GM21717 (cell line): ENCODE measurements around the gene FOXRED1.

ENCODE experiments used
- ATAC-seq: cut with Tn5 transposase; IDR thresholded peaks from one replicate; pipeline ENCODE4 v1.9.1; 2021; ENCODE audit warnings: mild to moderate bottlenecking, moderate library complexity; ENCODE audit not compliant: unreplicated experiment

FOXRED1 gene

GRCh38 chr11:126310200-126310991, 41.4 kb downstream of the FOXRED1 start:
- ATAC-seq = peak; percentile 37

- ATAC-seq = no peak
Measured at GRCh38 chr11:126310992-126311310, 42.0 kb downstream of the FOXRED1 start.

- ATAC-seq = peak; percentile 68
Measured at GRCh38 chr11:126311401-126312291, 42.7 kb downstream of the FOXRED1 start.

- no peak for ATAC-seq
Measured at GRCh38 chr11:126312961-126313360, 44.0 kb downstream of the FOXRED1 start.

- ATAC-seq = no peak
Measured at GRCh38 chr11:126313826-126314225, 44.9 kb downstream of the FOXRED1 start.

- no peak for ATAC-seq
Measured at GRCh38 chr11:126317432-126317755, 48.4 kb downstream of the FOXRED1 start.

GRCh38 chr11:126317756-126318573, 49.0 kb downstream of the FOXRED1 start:
- peak; percentile 2 for ATAC-seq

- peak; percentile 95 for ATAC-seq
Measured at GRCh38 chr11:126318574-126319373, 49.8 kb downstream of the FOXRED1 start.

- ATAC-seq = no peak
Measured at GRCh38 chr11:126319374-126319740, 50.4 kb downstream of the FOXRED1 start.

- ATAC-seq = no peak
Measured at GRCh38 chr11:126322996-126323395, 54.0 kb downstream of the FOXRED1 start.

- no peak for ATAC-seq
Measured at GRCh38 chr11:126327281-126328000, 58.5 kb downstream of the FOXRED1 start.
